Measurements from ENCODE around the gene RAPGEF1. TPM values are rescaled to one million over a fixed set of nuclear protein-coding genes. Genes with fewer than 3 reads are reported as not detected.

RAPGEF1 gene
- total RNA-seq, 1 experiment from 2014 or later, result 55.6 TPM

- no CpG with 5 or more reads among the region's 2 CpGs for WGBS (ENCODE audit: extremely low coverage, insufficient read length, low lambda C conversion rate)
- H3K9me3 Mint-ChIP-seq, result peaks cover 9 to 10% of the 10 kb centered on the region in 2 experiments
- Histone ChIP-seq H3K27ac (ENCODE audit: insufficient read length, low read depth, low read length) (no peak overlapping the region), H4K8ac (replicated peaks; ENCODE audit: insufficient read length, low read depth, low read length) (no peak overlapping the region), H3K9me3 (ENCODE audit: control insufficient read depth, low read depth, low read length) (no peaks in the 10 kb centered on the region), H2BK120ac (ENCODE audit: low read depth, low read length, poor library complexity, severe bottlenecking) (no peak overlapping the region), H2AK5ac (ENCODE audit: insufficient read length, low read length) (no peak overlapping the region), H2BK20ac (ENCODE audit: low read depth, low read length, poor library complexity, severe bottlenecking) (no peak overlapping the region), H3K18ac (ENCODE audit: insufficient read length, low read depth, low read length) (no peak overlapping the region), H2BK5ac (ENCODE audit: insufficient read length, low read length) (no peak overlapping the region), H4K5ac (ENCODE audit: insufficient read length, low read depth, low read length) (no peak overlapping the region), H3K23me2 (ENCODE audit: insufficient read length, low read depth, low read length, poor library complexity, severe bottlenecking) (peaks cover 4% of the 10 kb centered on the region), H3K27me3 (ENCODE audit: insufficient read depth, low read length) (no peaks in the 10 kb centered on the region), H3K4me1 (ENCODE audit: insufficient read depth, low read length) (no peaks in the 10 kb centered on the region), H3K9ac (ENCODE audit: extremely low read depth, insufficient read length, low read length) (no peak overlapping the region), H2BK12ac (ENCODE audit: insufficient read length, low read depth, low read length) (no peak overlapping the region), H3K4ac (ENCODE audit: low read depth, low read length) (no peak overlapping the region), H2AFZ (ENCODE audit: low read length) (no peak overlapping the region), H3K14ac (ENCODE audit: insufficient read depth, low read length) (no peak overlapping the region), H3K79me1 (ENCODE audit: insufficient read depth, low read depth, low read length, poor library complexity, severe bottlenecking) (peaks cover 3% of the 10 kb centered on the region), H4K91ac (ENCODE audit: insufficient read length, low read depth, low read length) (no peak overlapping the region), H3K23ac (ENCODE audit: insufficient read length, low read depth, low read length) (no peak overlapping the region), H2BK15ac (ENCODE audit: low read depth, low read length) (no peak overlapping the region), H3K56ac (ENCODE audit: insufficient read length, low read depth, low read length) (no peak overlapping the region), H3K4me2 (ENCODE audit: insufficient read depth, insufficient read length, low read length) (no peak overlapping the region), H4K20me1 (ENCODE audit: control insufficient read depth, insufficient read depth, insufficient read length) (no peaks in the 10 kb centered on the region), H3K79me2 (ENCODE audit: insufficient read depth, low read length) (peaks cover 3% of the 10 kb centered on the region; the same call in 1 of the 2 replicates), H3T11ph (ENCODE audit: low read length) (no peak overlapping the region)
- TF ChIP-seq, protein P1, sequence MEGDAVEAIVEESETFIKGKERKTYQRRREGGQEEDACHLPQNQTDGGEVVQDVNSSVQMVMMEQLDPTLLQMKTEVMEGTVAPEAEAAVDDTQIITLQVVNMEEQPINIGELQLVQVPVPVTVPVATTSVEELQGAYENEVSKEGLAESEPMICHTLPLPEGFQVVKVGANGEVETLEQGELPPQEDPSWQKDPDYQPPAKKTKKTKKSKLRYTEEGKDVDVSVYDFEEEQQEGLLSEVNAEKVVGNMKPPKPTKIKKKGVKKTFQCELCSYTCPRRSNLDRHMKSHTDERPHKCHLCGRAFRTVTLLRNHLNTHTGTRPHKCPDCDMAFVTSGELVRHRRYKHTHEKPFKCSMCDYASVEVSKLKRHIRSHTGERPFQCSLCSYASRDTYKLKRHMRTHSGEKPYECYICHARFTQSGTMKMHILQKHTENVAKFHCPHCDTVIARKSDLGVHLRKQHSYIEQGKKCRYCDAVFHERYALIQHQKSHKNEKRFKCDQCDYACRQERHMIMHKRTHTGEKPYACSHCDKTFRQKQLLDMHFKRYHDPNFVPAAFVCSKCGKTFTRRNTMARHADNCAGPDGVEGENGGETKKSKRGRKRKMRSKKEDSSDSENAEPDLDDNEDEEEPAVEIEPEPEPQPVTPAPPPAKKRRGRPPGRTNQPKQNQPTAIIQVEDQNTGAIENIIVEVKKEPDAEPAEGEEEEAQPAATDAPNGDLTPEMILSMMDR (conservative IDR thresholded peaks at IDR 0.05), result no peak
- peaks cover 6 to 7% of the 10 kb centered on the region in 2 experiments for H3K4me1 Mint-ChIP-seq
- DNase-seq, result no peak
- H3K27me3 Mint-ChIP-seq (ENCODE audit: low read depth), result no peaks in the 10 kb centered on the region; the same call in 1 of the 2 replicates
- no peak overlapping the region for H3K27ac Mint-ChIP-seq
- peaks cover 0 to 8% (median 4%) of the 10 kb centered on the region in 3 experiments; a peak in 3 of 7 replicates for H3K36me3 Mint-ChIP-seq (ENCODE audit: insufficient read depth in 1 of 3, low read depth in 3 of 3)
- H3K4me3 Mint-ChIP-seq, result no peak overlapping the region
Observed at GRCh38 chr9:131743096-131743495, 3.2 kb upstream of the RAPGEF1 start.

Measured in H9 (cell line).